22Rv1 (cell line): ENCODE results near the gene CHRNB1.

ENCODE experiments used
- ZFX ChIP-seq: fragments of 450-650 bp; IDR thresholded peaks from 2 replicates; pipeline ENCODE4 v1.6.1; 2017; ENCODE audit warnings: antibody characterized with exemption, borderline replicate concordance
- TF ChIP-seq, protein P1 (sequence below): fragments of 450-650 bp; IDR thresholded peaks from 2 replicates; pipeline ENCODE4 v1.5.1; 2017; ENCODE audit warnings: mild to moderate bottlenecking

DNA sequence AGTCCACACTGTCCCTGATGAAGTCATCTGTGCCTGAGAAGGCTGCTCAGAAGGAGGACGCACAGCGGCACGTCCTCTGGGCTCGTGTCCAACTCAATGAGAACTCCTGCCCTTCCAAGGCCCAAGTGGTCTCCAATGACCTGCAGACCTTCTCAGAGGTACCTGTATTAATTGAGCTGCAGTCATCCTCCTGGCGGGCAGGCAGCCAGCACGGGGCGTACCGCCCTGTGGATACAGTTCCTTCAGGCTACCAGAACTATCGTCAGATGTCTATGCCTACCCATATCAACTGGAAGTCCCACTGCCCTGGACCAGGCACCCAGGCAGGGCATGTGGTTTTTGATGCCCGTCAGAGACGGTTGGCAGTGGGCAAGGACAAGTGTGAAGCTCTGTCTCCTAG is 12.6 kb upstream of the CHRNB1 start:
- TF ChIP-seq, protein P1, sequence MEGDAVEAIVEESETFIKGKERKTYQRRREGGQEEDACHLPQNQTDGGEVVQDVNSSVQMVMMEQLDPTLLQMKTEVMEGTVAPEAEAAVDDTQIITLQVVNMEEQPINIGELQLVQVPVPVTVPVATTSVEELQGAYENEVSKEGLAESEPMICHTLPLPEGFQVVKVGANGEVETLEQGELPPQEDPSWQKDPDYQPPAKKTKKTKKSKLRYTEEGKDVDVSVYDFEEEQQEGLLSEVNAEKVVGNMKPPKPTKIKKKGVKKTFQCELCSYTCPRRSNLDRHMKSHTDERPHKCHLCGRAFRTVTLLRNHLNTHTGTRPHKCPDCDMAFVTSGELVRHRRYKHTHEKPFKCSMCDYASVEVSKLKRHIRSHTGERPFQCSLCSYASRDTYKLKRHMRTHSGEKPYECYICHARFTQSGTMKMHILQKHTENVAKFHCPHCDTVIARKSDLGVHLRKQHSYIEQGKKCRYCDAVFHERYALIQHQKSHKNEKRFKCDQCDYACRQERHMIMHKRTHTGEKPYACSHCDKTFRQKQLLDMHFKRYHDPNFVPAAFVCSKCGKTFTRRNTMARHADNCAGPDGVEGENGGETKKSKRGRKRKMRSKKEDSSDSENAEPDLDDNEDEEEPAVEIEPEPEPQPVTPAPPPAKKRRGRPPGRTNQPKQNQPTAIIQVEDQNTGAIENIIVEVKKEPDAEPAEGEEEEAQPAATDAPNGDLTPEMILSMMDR, result no peak
- TF ChIP-seq ZFX, result no peak
